GM15510 (cell line): ENCODE measurements around the gene AK9.

ENCODE experiments used
- POLR2A ChIP-seq: IDR thresholded peaks from 3 replicates; pipeline ENCODE4 v1.6.1; 2011; ENCODE audit warnings: borderline replicate concordance; ENCODE audit not compliant: insufficient read length; ENCODE audit errors: extremely low read depth

AK9 gene

GRCh38 chr6:109484122-109484521, 206.9 kb downstream of the AK9 start:
- TF ChIP-seq POLR2A = no peak

- TF ChIP-seq POLR2A = no peak
Observed at GRCh38 chr6:109483735-109484057, 207.3 kb downstream of the AK9 start.

- peak; percentile 81 for TF ChIP-seq POLR2A
Observed at GRCh38 chr6:109482905-109483734, 207.9 kb downstream of the AK9 start, which contains the start of gene ZBTB24. ZBTB24 (minus strand) TSS chr6:109483219; CDS start chr6:109482026, 1,193 bp downstream.

GRCh38 chr6:109480993-109481480, 210.0 kb downstream of the AK9 start:
- TF ChIP-seq POLR2A = no peak

GRCh38 chr6:109478841-109479624, 212.0 kb downstream of the AK9 start:
- no peak for TF ChIP-seq POLR2A

GRCh38 chr6:109478222-109478805, 212.7 kb downstream of the AK9 start:
- TF ChIP-seq POLR2A = no peak

GRCh38 chr6:109477725-109478124, 213.3 kb downstream of the AK9 start:
- no peak for TF ChIP-seq POLR2A

GRCh38 chr6:109477184-109477583, 213.8 kb downstream of the AK9 start:
- TF ChIP-seq POLR2A = no peak

GRCh38 chr6:109475625-109476024, 215.4 kb downstream of the AK9 start:
- TF ChIP-seq POLR2A = no peak

GRCh38 chr6:109474995-109475394, 216.0 kb downstream of the AK9 start:
- TF ChIP-seq POLR2A = no peak

GRCh38 chr6:109473120-109473519, 217.9 kb downstream of the AK9 start:
- no peak for TF ChIP-seq POLR2A

- TF ChIP-seq POLR2A = no peak
Observed at GRCh38 chr6:109472132-109472995, 218.6 kb downstream of the AK9 start.

GRCh38 chr6:109471105-109471810, 219.7 kb downstream of the AK9 start:
- no peak for TF ChIP-seq POLR2A

GRCh38 chr6:109469591-109470189, 221.3 kb downstream of the AK9 start:
- no peak for TF ChIP-seq POLR2A

- no peak for TF ChIP-seq POLR2A
Observed at GRCh38 chr6:109467696-109468095, 223.3 kb downstream of the AK9 start.
